Measurements from ENCODE around the gene HK2.
"Not testable (repeated sequence)": the region's sequence is repeated elsewhere in the genome, so short reads cannot be mapped to it uniquely, and the experiment has no call there.

The HK2 gene

DNA sequence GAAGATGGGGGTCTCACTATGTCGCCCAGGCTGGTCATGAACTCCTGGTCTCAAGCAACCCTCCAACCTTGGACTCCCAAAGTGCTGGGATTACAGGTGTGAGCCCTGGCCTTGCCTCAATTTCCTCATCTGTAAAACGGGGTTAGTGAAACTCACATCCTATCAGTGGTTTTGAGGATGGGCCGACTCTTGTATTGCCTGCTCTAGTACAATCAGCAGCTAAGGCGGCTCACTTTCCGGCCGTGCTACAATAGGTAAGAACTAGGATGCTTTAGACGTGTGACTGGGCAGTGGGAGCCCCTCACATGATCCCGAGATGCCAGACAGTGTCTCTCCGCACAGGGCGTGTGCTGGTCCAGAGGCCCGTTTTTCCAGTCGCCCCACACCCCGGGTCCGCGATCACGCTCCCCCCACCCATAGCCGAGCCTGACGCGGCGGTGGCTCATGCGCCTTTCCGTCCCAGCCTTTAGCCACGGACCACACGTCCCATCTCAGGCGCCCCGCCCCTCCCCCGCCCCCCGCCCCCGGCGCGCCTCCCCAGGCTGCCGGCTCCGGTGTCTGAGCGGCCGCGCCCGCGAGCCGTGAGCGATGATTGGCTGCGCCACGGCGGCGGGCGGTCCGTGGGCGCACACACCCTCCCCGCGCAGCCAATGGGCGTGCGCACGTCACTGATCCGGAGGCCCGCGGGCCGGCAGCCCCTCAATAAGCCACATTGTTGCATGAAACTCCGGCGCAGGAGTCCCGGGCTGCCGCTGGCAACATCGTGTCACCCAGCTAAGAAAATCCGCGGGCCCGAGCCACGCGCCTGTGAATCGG, at the start of gene HK2:
Gene HK2, plus strand, starts transcription at position 710 of the 816 bp plus-strand sequence. CDS start 454 bp downstream, outside the sequence.
- peak; percentile 57 for DNase-seq

GRCh38 chr2:74789271-74789670, 44.7 kb upstream of the HK2 start:
- no peak for DNase-seq

DNA sequence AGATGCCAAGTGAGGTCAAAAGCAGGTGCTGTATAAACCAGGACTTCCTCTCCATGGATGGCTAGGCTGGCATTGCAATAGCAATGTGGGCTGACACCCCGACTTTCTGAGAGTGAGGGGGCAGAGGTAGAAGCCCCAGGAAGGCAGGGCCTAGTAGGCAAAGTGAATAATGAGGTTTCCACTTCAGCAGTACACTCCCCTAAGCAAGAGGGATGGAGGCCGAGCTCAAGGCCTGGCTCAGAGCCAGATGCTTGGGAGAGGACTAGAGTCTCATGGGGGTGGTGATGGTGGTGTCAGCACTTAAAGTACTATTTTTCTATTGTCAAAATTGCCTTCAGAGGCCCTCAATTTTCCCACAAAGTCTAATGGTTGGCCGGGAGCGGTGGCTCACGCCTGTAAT, 41.6 kb upstream of the HK2 start:
- no peak for DNase-seq

- DNase-seq = not testable (repeated sequence)
These were observed 39.0 kb upstream of the HK2 start for GRCh38 chr2:74794878-74795277.

GRCh38 chr2:74806355-74806839, 27.5 kb upstream of the HK2 start:
- DNase-seq = no peak

- no peak for DNase-seq
These were observed 27.0 kb upstream of the HK2 start for GRCh38 chr2:74806920-74807319.

GRCh38 chr2:74812787-74813590, 20.9 kb upstream of the HK2 start:
- no peak for DNase-seq

DNA sequence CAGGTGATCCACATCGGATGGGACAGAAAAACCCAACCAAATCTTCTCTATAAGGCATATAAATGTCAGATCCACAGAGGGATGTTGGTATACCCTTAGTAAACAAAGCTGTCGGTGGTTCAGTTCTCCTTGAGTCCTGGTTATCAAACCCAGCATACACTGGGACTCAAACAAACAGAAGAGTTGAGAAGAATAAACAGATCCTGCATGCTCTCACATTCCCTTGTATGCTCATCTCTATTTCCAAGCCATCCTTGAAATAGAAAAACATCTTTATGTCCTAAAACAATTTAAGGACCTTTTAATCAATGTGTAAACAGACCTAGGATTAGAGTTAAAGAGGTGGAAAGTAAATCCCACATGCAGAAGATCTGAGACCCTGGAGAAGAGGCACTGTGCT, 19.8 kb upstream of the HK2 start:
- no peak for DNase-seq

GRCh38 chr2:74815941-74816340, 18.0 kb upstream of the HK2 start:
- no peak for DNase-seq

GRCh38 chr2:74816540-74817303, 17.2 kb upstream of the HK2 start:
- no peak for DNase-seq

- DNase-seq = no peak
These were observed 16.6 kb upstream of the HK2 start for GRCh38 chr2:74817304-74817675.

DNA sequence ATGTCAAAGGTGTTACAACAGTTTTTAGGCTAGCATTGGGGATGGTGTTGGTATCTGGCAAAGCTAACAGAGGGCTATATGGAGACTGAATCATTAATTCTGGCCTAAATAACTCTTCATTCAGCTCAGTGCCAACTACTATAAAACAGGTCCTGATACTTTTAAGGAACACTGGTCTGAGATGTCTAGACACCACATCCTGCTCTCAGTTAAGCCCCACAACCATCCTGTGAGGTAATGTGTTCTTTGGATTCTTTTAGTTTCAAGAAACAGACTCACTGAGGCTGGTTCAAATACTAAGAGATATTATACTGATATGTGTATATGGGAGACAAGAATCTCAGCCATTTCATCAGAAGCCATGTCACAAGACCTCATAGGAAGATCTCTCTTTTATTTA, 14.2 kb upstream of the HK2 start:
- DNase-seq = no peak

GRCh38 chr2:74821177-74822126, 12.5 kb upstream of the HK2 start:
- DNase-seq = no peak

DNA sequence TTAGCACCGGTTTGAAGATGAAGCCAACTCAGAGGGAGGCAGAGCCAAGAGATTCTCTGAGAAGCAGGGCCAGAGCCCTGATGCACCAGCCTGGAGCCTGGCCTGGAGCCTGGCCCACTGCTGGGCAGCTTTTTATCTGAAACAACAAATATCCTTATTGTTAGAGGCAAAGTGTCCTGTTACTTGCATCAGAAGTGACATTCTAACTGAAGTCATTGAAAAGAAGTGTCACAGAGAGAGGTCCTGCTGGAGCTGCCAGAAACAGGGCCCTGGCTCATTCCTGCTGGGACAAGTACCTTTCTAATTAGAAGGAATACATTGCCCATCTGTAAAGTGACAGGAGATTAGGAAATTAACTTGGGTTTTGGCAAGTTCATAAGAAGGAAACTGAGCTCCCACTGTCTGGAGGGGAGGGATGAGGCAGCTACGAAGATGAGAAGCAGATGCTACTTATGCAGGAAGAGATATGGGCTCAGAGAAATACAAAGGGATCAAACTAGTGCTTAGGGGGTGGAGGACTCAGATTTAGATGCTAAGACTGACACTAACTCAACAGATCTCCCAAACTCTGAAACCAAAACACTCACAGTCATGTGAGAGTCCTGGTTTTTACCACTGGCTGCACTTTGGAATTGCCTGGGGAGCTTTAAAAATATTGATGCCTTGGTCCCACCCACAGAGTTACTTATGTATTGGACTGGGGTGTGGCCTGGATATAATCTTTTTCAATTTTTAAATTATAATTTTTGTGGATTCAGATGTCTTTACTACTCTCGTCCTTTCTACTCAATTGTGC, 11.0 kb upstream of the HK2 start:
- DNase-seq = no peak

DNA sequence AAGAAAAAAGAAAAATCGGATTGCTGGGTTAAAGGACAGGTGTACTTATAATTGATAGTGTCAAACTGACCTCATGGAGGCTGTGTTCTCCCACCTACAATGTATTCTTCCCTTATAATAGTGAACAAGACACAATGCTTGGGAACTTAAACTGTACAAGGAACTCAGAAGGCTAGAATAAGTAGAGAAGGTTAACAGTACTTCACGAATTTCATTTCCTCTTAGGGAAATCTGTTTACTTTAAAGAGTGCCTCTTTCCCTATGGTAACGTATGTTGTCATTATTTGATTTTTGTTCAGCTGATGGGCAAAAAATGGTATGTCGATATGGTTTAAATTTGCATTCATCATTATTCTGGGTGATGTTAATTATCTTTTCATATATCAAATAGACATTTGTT, 9.2 kb upstream of the HK2 start:
- DNase-seq = no peak

GRCh38 chr2:74828543-74828942, 5.4 kb upstream of the HK2 start:
- DNase-seq = no peak

DNA sequence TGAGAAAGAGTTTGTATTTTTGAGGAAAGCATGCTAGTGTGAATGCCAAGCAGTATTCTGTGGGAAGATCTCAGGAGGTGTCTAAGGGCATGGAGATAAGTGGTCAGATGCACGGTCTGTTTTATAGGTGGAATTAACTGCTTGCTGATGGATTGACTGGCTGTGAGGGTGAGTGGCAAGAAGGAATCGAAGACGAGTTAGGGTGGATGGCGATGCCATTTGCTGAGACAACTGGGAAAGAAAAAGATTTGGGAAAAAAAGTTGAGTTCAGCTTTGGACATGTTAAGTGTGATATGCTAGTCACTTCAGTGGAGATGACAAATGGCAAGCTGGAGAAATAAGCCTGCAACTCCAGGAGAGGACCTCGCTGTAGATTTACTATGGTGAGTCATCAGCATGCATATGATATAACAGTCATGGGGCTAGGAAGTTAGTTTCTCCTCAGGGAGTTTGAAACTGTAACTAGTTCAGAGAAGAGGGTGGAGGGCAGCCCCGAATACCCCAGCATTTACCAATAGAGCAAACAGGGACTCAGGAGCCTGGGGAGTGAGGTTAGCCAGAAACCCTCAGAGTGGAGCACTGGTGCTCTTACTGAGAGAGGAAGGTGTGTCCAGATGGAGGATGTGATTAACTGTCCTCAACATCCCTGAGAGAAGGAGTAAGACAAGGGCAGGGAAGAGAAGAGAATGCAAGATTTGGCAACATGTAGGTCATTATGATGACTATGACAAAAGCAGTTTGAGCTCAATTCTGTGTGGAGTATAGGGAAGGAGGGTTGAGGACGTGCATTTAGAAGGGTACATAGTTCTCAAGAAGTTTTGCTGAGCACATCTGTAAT, 2.0 kb upstream of the HK2 start:
- no peak for DNase-seq

DNA sequence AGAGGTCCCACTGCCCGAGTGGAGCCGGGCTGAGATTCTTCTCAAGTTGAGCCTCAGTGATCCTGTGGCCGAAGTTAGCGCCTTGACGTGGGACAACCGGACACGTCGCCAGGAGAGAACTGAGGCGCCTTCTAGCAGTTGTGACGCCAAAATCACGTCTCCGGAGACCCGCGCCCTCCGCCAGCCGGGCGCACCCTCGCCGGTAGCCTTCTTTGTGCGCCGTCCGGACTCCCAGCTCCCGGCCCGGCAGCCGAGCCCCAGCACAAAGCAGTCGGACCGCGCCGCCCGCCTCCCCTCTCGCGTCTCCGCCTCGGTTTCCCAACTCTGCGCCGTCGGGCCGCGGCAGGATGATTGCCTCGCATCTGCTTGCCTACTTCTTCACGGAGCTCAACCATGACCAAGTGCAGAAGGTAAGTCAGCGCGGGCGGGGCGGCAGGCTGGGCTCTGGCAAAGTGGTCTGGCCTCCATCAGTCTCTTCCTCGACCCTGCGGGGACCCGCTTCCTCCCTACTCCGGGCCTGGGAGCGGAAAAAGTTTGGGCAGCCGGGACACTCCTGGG, 386 bp downstream of the HK2 start:
- not testable (repeated sequence) for DNase-seq

DNA sequence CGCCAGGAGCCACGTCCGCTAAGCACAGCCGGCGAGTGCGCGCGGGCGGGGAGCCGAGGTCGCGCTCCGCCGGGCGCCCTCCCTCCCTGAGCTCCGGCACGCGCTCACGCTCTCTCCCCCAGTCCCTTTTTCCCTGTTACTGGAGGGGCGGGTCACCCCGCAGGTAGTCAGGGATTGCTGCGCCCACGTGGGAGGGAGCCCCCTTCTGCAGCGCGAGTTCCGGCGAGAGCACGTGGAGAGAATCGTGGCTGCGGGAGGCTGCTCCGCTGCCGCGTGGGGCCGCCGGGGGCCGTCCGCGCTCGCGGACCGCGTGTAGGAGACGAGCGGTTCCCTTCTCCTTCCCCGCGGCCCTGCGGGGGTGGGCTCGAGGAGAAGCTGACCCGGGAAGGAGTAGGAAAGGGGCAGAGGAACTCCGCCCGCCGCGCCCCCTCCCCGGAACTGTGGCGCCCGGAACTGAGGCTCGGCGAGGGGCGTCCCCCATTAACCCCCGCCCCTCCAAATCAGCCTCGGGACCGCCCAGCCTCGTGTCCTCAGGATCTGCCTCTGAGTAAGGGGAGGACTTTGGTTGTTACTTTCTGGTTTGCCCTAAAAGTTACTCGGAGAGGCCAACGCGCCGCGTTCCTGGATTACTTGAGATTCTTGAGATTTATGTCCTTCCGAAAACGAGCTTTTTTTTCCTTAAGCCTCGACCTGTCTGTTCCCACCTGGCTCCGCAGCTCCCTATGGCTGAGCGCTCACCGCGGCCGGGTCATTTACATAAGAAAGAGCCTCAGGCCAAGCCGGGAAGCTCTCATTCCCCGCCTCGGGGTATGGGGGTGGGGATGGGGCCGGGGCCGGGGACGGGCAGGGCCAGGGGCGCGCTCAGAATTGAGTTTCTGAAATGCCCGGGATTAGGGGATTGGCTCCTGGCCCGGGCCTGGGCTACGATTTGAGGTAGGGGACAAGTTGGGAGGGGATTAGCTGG, 1.1 kb downstream of the HK2 start:
- DNase-seq = peak; percentile 41
